Measurements from ENCODE around the gene TRIM37. TPM values are rescaled to one million over a fixed set of nuclear protein-coding genes. Genes with fewer than 3 reads are reported as not detected.

TRIM37 gene
- 17.3 to 25.3 TPM (median 23.4 TPM) in 5 replicates for total RNA-seq (2022; extraction: Qiagen RNA extraction; ENCODE audit: low read depth)

GRCh38 chr17:59106463-59107305, at the start of gene TRIM37:
Gene TRIM37 (minus strand): TSS chr17:59106880. CDS start chr17:59106461, 419 bp downstream.

GRCh38 chr17:59155439-59156177, 48.9 kb upstream of the TRIM37 start, which contains the start of gene PRR11:
Gene PRR11 (plus strand): TSS chr17:59155746. CDS start chr17:59169753, 14,007 bp downstream.

GRCh38 chr17:59154721-59155438, 48.2 kb upstream of the TRIM37 start, which contains the start of gene SKA2:
Gene SKA2 (minus strand): TSS chr17:59155186. CDS start chr17:59155163, 23 bp downstream.

Other genes with a start within 250 kb of the TRIM37 start
- 92.2 to 204 TPM (median 96.5 TPM) in 5 replicates for gene SKA2, start 48.3 kb upstream of the TRIM37 start, total RNA-seq (2022; extraction: Qiagen RNA extraction; ENCODE audit: low read depth)
- 39.6 to 66.0 TPM (median 60.2 TPM) in 5 replicates for gene PRR11, start 48.9 kb upstream of the TRIM37 start, total RNA-seq (2022; extraction: Qiagen RNA extraction; ENCODE audit: low read depth)
- 25.3 to 31.5 TPM (median 27.0 TPM) in 5 replicates for gene SMG8, start 103.2 kb upstream of the TRIM37 start, total RNA-seq (2022; extraction: Qiagen RNA extraction; ENCODE audit: low read depth)
- gene GDPD1, start 113.6 kb upstream of the TRIM37 start, total RNA-seq (2022; extraction: Qiagen RNA extraction; ENCODE audit: low read depth) = 0.60 to 1.3 TPM (median 0.92 TPM) in 5 replicates
- gene YPEL2, start 224.8 kb upstream of the TRIM37 start, total RNA-seq (2022; extraction: Qiagen RNA extraction; ENCODE audit: low read depth) = 1.2 to 3.7 TPM (median 2.8 TPM) in 5 replicates